ENCODE measurements around the gene GAP43. TPM values are rescaled to one million over a fixed set of nuclear protein-coding genes. Genes with fewer than 3 reads are reported as not detected.

GAP43 gene
- total RNA-seq, 3 donors from 2014 or later: 0.16 TPM; not detected in 2

DNA sequence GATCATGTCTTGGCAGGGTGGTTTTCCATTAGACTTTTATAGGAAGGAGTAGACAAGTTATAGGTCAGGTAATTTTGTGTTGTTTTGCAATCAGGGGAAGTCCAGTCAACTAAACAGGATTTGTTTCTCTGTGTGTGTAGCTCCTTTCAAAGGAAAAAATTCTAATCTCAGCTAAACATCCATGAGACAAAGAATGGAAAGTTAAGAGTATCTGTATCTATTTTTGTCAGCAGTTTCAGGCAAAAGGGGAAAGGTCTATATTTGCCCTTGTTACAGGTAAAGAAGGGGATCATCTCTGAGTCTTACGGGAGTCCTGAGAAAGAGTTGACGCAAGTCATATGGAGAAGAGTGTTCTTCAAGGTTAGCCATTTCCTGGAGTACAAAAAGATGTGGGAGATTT lies 79.3 kb downstream of the GAP43 start:
- DNase-seq (ENCODE audit: low spot score in 2 of 2): no peak
- TF ChIP-seq, protein P1, sequence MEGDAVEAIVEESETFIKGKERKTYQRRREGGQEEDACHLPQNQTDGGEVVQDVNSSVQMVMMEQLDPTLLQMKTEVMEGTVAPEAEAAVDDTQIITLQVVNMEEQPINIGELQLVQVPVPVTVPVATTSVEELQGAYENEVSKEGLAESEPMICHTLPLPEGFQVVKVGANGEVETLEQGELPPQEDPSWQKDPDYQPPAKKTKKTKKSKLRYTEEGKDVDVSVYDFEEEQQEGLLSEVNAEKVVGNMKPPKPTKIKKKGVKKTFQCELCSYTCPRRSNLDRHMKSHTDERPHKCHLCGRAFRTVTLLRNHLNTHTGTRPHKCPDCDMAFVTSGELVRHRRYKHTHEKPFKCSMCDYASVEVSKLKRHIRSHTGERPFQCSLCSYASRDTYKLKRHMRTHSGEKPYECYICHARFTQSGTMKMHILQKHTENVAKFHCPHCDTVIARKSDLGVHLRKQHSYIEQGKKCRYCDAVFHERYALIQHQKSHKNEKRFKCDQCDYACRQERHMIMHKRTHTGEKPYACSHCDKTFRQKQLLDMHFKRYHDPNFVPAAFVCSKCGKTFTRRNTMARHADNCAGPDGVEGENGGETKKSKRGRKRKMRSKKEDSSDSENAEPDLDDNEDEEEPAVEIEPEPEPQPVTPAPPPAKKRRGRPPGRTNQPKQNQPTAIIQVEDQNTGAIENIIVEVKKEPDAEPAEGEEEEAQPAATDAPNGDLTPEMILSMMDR (IDR thresholded peaks at IDR 0.05): no peak
- no peak for TF ChIP-seq POLR2AphosphoS5 (IDR thresholded peaks at IDR 0.05)
- no peaks in the 10 kb centered on the region for H3K36me3 ChIP-seq
- H3K4me3 ChIP-seq: no peak overlapping the region
- intact Hi-C loops (cut with DNase I; ENCODE audit: low total_unique reads): no loop called here
- no peaks in the 10 kb centered on the region for H3K9me3 ChIP-seq
- H3K4me1 ChIP-seq: no peaks in the 10 kb centered on the region
- no peak overlapping the region for H3K27ac ChIP-seq
- H3K27me3 ChIP-seq: no peaks in the 10 kb centered on the region

DNA sequence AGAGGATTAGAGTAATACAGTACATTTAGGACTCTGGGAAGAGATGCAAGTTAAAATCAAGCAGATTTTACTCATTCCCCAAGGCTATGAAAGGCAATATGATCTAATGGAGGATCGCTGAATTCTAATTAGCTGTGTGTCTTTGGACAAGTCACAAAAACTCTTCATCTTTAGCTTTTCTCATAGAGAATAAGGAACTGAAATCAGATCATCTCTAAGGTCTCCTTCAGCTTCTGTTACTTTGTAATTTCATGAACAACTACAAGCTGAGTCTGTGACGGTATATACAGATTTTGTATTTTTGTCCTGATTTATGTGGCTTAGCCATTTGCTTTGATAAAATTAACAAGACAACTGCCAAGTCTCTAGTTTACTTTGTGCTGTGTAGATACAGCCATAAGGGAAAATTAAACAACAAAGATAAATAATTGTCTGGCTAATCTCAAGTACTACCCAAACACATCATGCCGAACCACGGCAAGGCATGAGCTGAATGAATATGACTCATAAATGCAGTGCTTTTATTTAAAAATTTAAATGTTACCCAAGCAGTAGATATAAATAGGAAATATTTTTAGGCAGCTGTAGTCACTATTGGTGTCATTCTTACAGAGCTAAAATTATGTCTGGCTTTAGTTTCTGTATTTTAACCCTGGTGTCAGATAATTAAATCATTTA lies 81.5 kb downstream of the GAP43 start:
- TF ChIP-seq POLR2AphosphoS5 (IDR thresholded peaks at IDR 0.05): no peak
- TF ChIP-seq POLR2A (IDR thresholded peaks at IDR 0.05): no peak
- TF ChIP-seq, protein P1 (IDR thresholded peaks at IDR 0.05): no peak
- H3K4me3 ChIP-seq: no peak overlapping the region
- DNase-seq (ENCODE audit: low spot score in 2 of 2): no peak
- no peaks in the 10 kb centered on the region for H3K36me3 ChIP-seq
- no peaks in the 10 kb centered on the region for H3K4me1 ChIP-seq
- no peaks in the 10 kb centered on the region for H3K9me3 ChIP-seq
- intact Hi-C loops (cut with DNase I; ENCODE audit: low total_unique reads): no loop called here
- H3K27ac ChIP-seq: no peak overlapping the region
- H3K27me3 ChIP-seq: no peaks in the 10 kb centered on the region

DNA sequence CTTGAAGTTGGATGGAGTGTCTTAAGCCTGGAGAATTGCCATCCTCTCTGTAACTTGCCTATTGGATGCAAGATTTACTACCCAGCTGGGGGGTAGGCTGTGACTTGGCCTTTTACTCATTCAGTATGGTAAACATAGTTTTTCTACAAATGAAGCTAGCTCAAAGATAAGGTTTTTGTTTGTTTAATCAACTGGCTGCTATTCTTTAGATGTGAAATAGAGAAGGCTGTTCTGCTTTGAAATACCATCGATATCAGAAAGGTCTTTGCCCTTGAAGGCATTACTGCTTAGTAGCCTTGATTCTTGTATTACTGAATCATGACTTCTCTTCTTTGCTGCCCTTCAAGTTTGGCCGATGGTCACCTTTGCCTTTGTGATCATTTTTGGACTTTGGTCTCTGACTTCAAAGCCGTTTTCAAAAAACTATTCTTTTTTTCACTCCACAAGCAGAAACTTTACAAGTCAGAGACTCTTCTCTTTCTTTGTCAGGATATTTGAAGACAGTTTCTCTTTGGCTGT lies 83.1 kb downstream of the GAP43 start:
- TF ChIP-seq, protein P1 (IDR thresholded peaks at IDR 0.05): no peak
- TF ChIP-seq POLR2AphosphoS5 (IDR thresholded peaks at IDR 0.05): no peak
- no peak for TF ChIP-seq POLR2A (IDR thresholded peaks at IDR 0.05)
- Histone ChIP-seq H3K27me3 (no peaks in the 10 kb centered on the region), H3K9me3 (no peaks in the 10 kb centered on the region), H3K4me3 (no peak overlapping the region), H3K27ac (no peak overlapping the region), H3K4me1 (no peaks in the 10 kb centered on the region), H3K36me3 (no peaks in the 10 kb centered on the region)
- intact Hi-C loops (cut with DNase I; ENCODE audit: low total_unique reads): no loop called here
- DNase-seq (ENCODE audit: low spot score in 2 of 2): no peak

DNA sequence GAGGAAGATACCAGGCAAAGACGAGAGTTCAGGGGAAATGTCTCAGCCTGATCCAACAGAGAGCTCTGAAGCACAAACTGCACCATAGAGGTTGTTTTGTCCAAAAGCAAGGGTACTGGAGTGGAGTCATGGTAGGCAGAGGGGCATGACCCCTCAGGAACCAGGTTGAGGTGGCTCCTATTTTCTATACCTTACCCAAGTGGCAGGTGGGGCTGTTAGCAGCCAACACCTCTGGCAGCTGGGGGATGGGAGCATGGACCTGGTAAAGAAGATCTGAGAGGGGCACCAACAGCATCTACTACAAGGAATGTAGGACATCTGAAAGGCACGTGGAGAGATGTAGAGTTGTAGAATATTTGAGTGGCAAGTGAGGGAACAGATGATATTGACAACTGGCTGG lies 85.2 kb downstream of the GAP43 start:
- Histone ChIP-seq H3K9me3 (no peaks in the 10 kb centered on the region), H3K4me3 (no peak overlapping the region), H3K4me1 (no peaks in the 10 kb centered on the region), H3K27ac (no peak overlapping the region), H3K36me3 (no peaks in the 10 kb centered on the region), H3K27me3 (no peaks in the 10 kb centered on the region)
- intact Hi-C loops (cut with DNase I; ENCODE audit: low total_unique reads): no loop called here
- TF ChIP-seq, protein P1 (IDR thresholded peaks at IDR 0.05): no peak
- no peak for TF ChIP-seq POLR2AphosphoS5 (IDR thresholded peaks at IDR 0.05)
- TF ChIP-seq POLR2A (IDR thresholded peaks at IDR 0.05): no peak
- DNase-seq (ENCODE audit: low spot score in 2 of 2): no peak

DNA sequence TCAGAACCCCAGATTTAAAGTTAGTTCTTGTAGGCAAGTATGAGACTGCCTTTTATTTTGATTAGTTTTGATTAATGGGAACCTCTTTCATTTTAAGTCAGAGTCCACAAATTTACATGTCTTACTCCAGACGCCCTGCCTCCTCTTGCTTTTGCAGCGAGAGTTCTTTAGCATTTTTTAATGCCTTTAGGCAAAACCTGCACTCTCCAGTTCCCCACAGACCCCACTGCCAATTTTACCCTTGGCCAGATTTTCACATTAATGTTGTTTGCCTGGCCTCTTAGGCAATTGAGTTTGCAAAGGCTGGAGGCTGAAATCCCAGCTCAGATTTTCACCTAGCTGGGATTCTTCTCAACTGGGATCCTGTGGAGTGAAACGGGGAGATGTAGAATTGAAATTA lies 85.8 kb downstream of the GAP43 start:
- Histone ChIP-seq H3K4me3 (no peak overlapping the region), H3K4me1 (no peaks in the 10 kb centered on the region), H3K9me3 (no peaks in the 10 kb centered on the region), H3K27ac (no peak overlapping the region), H3K27me3 (no peaks in the 10 kb centered on the region), H3K36me3 (no peaks in the 10 kb centered on the region)
- no peak for TF ChIP-seq POLR2AphosphoS5 (IDR thresholded peaks at IDR 0.05)
- TF ChIP-seq, protein P1 (IDR thresholded peaks at IDR 0.05): no peak
- TF ChIP-seq POLR2A (IDR thresholded peaks at IDR 0.05): no peak
- intact Hi-C loops (cut with DNase I; ENCODE audit: low total_unique reads): no loop called here
- no peak for DNase-seq (ENCODE audit: low spot score in 2 of 2)

Measured in breast epithelium (tissue), 4 donors.